HT1080 (cell line): ENCODE data around the gene TAF1L. TPM values are rescaled to one million over a fixed set of nuclear protein-coding genes. Genes with fewer than 3 reads are reported as not detected.
"Not testable (repeated sequence)": the region's sequence is repeated elsewhere in the genome, so short reads cannot be mapped to it uniquely, and the experiment has no call there.

Source experiments
- DNase-seq: peaks from one replicate; pipeline ENCODE4 v3.0.0-alpha.2; 2015; ENCODE audit warnings: low read depth
- polyA plus RNA-seq, 2 experiments: library from polyadenylated mRNA; depleted of rRNA; stranded (reverse); fragments of >200 nt; gene quantifications; 2 replicates each; pipeline ENCODE4 v1.2.3, GENCODE V29; 2015
- total RNA-seq: library from RNA; depleted of rRNA; stranded (reverse); fragments of >200 nt; shearing (Covaris generic); gene quantifications from 2 replicates; pipeline ENCODE4 v1.2.3, GENCODE V29; 2014; rRNA removed

Gene TAF1L, protein sequence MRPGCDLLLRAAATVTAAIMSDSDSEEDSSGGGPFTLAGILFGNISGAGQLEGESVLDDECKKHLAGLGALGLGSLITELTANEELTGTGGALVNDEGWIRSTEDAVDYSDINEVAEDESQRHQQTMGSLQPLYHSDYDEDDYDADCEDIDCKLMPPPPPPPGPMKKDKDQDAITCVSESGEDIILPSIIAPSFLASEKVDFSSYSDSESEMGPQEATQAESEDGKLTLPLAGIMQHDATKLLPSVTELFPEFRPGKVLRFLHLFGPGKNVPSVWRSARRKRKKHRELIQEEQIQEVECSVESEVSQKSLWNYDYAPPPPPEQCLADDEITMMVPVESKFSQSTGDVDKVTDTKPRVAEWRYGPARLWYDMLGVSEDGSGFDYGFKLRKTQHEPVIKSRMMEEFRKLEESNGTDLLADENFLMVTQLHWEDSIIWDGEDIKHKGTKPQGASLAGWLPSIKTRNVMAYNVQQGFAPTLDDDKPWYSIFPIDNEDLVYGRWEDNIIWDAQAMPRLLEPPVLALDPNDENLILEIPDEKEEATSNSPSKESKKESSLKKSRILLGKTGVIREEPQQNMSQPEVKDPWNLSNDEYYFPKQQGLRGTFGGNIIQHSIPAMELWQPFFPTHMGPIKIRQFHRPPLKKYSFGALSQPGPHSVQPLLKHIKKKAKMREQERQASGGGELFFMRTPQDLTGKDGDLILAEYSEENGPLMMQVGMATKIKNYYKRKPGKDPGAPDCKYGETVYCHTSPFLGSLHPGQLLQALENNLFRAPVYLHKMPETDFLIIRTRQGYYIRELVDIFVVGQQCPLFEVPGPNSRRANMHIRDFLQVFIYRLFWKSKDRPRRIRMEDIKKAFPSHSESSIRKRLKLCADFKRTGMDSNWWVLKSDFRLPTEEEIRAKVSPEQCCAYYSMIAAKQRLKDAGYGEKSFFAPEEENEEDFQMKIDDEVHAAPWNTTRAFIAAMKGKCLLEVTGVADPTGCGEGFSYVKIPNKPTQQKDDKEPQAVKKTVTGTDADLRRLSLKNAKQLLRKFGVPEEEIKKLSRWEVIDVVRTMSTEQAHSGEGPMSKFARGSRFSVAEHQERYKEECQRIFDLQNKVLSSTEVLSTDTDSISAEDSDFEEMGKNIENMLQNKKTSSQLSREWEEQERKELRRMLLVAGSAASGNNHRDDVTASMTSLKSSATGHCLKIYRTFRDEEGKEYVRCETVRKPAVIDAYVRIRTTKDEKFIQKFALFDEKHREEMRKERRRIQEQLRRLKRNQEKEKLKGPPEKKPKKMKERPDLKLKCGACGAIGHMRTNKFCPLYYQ (N-terminal part only)
- total RNA-seq: not detected in 2 replicates
- polyA plus RNA-seq (2015; cell fraction: cytosol; rRNA removed): not detected in 2 replicates
- polyA plus RNA-seq (2015; cell fraction: nucleus; rRNA removed): 0.03 TPM in 1 of 2 replicates, not detected in the other

DNA sequence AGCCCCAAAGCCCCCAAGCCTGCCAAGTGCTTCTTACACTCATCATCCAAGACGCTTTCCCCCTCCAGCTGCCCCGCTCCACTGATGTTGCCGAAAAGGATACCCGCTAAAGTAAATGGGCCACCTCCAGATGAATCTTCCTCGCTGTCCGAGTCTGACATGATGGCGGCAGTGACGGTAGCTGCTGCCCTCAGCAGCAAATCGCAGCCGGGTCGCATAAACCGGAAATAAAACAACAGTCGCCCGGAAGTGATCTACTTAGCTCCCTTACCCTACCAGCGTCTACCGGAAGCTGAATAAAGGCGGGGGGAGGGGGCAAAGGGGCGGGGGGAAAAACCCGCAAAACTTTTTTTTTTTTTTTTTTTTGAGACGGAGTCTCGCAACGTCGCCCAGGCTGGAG, at the start of gene TAF1L:
TAF1L (minus strand) TSS at position 308 of the 400 bp plus-strand sequence; CDS start at position 218, 90 bp downstream.
- DNase-seq: no peak

DNA sequence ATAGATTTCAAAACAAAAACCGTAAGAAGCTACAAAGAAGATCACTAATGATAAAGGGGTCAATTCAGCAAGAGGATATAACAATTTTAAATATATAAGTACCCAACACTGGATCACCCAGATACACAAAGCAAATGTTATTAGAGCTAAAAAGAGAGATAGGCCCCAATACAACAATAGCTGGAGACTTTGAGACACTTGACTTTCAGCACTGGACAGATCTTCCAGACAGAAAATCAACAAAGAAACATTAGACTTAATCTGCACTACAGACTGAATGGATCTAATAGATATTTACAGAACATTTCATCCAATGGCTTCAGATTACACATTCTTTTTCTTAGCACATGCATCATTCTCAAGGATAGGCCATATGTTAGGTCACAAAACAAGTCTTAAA, 46.3 kb upstream of the TAF1L start:
- DNase-seq: no peak

DNA sequence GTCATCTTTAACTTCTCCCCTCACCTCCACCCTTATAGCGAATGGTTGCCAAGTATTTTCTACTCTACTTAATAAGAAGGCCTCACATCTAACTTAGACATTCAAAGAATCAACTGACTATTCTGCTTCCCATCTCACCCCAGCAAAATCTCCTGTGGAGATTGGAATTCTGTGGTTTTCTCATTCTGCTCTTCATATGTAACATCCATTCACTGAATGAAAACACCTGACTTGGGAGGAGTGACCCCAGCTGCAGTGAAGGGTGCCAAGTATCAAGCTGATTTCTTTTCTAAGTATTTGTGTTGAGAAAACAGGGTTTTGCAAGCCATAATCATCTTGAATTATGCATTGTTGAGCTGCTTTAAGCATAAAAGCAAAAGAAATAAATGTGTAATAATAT, 42.5 kb upstream of the TAF1L start:
- DNase-seq: peak; percentile 20

DNA sequence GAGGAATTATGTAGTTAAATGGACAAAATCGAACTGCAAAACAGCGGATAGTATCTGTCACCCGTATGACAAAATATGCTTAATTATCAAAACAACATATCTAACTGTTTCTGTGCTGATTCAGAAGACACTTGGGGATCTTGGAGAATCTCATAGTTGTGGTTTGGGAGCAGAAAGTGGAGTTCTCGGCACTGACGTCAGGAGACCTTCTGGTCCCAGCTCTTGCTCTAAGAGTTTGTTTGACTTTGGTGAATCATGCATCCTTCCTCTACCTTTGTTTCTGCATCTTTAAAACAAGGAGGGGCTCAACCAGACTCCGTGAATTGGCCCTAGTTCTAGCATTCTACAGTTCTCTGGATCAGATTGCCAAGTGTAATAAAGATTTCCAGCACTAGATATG, 37.0 kb upstream of the TAF1L start:
- DNase-seq: peak; percentile 98

DNA sequence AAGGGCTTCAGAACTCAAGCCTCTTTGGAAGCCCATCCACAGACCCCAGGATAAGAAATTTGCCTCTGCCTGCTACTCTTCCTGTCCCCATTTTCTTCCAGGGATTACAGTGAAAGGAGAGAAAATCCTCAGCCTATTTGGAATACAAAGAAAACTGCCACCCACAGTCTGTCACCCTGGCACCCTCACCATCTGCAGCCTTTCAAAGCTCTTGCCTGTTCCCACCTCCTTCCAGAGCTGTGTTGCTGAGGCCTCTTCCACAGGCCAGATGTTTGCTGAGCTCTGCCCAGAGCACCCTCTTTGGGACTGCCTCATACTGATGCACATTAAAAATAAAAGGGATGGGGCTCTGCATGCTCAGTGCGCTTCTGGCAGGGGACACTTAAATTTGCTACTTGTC, 35.9 kb upstream of the TAF1L start:
- DNase-seq: no peak

DNA sequence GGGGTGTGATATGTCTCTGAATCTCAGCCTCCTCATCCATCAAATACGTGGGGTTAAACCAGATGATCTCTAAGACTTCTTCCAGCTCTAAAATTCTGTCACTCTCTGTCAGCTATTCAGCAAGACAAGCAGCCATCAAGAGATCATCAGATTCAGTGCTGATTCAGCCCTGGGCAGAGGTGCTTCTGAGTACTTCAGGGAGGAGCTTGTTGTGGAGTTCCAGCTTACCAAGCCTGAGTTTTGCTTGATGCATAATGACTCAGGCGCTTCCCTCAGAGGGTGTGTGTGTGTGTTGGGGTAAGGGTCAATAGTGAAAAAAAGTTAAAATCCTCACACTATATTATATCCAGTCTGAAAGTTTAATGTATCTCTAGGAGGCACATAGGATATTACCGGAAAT, 29.6 kb upstream of the TAF1L start:
- DNase-seq: peak; percentile 94

DNA sequence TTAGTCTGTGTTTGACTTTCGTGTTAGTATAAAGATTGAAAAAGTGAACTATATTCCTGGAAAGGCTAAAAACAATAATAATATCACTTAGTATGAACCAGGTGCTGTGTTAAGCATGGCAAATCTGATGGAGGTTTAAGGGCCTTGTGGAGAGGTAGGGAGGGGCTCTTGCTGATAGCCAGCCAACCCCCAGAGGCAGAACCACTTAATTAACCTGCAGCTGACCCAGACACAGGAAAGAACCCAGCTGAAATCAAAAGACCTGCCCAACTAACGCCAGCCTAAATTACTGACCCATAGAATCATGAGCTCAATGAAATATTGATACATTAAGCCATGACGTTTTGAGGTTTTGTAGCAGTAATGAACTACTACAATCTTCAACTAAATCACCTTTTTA, 28.3 kb upstream of the TAF1L start:
- DNase-seq: no peak

DNA sequence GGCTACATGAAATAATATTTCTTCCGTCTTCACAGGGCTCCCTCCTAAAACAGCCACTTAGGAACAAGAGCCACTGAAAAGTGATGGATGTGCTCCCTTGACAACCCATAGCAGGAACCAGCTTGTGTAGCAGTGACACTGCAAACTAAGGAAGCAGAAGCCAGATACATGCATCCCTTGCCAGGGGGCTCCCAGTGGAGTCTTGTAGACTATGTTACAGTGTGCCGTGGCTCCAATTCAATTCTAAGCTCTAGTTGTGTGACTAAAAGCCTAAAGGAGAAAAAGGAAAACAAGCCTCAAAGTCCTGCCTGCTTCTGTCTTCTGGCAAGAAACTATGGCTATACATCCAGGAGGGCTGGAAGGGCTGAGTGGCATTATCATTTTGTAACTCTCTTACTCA, 12.2 kb upstream of the TAF1L start:
- no peak for DNase-seq

DNA sequence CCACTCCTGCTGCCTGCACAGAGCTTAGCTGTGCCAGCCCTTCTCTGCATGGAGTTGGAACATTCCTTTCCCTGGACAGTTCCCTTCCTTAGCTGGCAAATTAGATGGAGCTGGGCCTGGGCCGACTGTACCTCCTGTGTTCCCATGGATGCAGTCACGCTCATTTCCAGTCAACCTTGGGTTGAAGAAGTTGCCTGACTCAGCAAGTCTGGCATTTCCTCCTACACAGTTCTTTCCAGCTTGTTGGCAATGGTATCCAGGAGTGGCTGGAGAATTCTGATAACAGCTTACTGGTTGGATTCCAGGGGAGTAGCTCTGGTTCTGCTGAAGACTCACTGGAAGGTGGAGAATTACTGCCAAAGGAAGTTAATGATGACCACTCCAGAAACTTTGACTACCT, 9.2 kb upstream of the TAF1L start:
- peak; percentile 97 for DNase-seq

DNA sequence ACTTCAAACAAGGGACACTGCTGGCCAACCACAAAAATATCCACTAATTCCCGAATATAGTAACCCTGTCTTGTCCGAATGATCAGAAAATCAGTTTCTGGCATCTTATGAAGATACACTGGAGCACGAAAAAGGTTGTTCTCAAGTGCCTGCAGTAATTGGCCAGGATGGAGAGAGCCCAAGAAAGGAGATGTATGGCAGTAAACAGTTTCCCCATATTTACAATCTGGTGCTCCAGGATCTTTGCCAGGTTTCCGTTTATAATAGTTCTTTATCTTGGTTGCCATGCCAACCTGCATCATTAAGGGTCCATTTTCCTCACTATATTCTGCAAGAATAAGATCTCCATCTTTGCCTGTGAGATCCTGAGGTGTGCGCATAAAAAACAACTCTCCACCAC, 2.3 kb downstream of the TAF1L start:
- DNase-seq: not testable (repeated sequence)

DNA sequence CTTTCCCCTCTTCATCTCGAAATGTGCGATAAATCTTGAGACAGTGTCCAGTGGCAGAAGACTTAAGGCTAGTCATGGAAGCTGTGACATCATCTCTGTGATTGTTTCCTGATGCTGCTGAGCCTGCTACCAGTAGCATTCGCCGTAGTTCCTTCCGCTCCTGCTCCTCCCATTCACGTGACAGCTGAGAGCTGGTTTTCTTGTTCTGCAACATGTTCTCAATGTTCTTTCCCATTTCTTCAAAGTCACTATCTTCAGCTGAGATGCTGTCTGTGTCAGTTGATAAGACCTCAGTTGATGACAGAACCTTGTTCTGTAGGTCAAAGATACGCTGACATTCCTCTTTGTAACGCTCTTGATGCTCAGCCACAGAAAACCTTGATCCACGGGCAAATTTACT, 3.5 kb downstream of the TAF1L start:
- DNase-seq: no peak

DNA sequence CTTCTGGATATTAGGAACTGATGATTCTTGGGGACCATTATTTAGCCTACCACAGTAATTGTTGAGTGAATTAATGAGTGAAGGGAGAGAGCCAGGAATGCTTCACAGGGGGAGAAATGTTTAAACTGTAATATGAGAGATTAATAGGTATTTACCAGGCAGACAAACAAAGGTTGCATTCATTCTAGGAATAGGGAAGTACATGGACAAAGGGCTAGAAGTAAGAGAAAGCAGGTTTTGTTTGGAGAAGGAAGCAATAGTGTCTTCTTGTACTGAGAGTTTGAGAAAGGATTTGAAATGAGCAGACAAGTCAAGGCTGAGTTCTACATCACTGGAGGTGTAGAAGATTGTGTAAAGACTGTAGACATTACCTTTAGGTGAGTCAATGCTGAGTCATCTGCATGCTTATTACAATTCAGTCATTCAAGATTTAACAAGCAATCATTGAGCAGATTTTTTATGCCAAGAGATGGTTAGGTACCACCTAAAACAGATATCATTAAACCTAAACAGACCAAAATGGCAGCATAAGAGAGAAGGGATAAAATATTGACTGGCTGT, 8.0 kb downstream of the TAF1L start:
- DNase-seq: peak; percentile 77

DNA sequence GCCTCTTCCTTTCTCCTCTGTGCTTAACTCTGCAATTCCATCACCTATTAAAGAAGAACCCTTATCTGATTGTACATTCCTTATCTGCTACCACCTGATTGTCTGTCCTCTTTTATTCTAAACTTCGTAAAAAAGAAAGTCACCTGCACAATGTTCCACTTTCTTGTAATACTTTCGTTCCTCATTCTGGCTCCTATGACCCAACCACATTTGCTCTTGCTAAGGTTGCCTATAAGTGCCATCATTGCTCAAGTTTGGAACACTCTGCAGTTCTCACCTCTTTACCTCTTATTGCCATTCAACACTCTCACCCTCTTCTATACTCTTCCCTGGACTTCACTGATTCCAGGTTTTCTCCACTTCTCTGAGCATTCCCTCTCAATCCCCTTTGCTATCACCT, 10.1 kb downstream of the TAF1L start:
- DNase-seq: no peak

DNA sequence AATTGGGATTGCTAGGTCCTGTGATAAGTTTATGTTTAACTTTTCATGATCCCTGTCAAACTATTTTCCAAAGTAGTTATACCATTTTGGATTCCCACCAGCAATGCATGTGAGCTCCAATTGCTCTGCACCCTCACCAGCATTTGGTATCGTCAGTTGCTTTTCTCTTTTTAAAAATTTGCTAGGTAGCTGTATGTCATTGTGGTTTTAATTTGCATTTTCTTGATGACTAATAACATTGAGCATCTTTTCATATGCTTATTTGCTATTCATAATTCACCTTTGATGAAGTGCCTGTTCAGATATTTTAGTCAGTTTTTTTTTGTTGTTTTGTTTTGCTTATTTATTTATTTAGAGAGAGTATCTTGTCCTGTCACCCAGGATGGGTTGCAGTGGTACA, 12.5 kb downstream of the TAF1L start:
- DNase-seq: no peak

DNA sequence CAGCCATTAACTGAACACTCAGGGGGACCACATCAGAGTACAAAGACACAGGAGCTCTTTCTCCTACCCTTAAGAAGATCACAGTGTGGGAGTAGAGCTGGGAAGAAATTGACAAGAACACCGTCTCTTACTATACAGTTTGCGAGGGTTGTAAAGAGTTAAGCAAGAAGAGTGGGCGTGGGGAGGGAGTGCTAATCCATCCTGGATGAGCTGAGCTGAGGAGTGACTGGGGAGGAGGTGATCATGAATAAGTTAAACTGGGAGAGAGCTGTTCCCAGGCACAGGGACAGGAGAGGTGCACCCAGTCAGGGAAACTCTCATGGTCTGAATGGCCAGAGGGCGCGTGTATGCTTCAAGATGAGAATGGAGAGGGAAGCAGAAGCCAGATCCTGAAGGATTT, 17.2 kb downstream of the TAF1L start:
- DNase-seq: no peak

DNA sequence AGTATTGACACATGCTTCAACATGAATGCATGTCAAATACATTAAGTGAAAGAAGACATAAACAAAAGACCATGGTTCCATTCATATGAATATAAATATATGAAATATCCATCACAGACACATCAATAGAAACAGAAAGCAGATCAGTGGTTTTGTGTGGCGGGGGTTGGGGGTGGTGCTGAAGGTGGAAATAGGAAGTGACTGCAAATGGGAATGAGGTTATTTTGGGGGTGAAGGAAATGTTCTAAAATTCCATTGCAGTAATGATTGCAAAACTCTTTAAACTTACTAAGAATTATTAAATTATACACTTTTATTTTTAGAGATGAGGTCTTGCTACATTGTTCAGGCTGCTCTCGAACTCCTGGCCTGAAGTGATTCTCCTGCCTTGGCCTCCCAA, 28.7 kb downstream of the TAF1L start:
- DNase-seq: no peak

DNA sequence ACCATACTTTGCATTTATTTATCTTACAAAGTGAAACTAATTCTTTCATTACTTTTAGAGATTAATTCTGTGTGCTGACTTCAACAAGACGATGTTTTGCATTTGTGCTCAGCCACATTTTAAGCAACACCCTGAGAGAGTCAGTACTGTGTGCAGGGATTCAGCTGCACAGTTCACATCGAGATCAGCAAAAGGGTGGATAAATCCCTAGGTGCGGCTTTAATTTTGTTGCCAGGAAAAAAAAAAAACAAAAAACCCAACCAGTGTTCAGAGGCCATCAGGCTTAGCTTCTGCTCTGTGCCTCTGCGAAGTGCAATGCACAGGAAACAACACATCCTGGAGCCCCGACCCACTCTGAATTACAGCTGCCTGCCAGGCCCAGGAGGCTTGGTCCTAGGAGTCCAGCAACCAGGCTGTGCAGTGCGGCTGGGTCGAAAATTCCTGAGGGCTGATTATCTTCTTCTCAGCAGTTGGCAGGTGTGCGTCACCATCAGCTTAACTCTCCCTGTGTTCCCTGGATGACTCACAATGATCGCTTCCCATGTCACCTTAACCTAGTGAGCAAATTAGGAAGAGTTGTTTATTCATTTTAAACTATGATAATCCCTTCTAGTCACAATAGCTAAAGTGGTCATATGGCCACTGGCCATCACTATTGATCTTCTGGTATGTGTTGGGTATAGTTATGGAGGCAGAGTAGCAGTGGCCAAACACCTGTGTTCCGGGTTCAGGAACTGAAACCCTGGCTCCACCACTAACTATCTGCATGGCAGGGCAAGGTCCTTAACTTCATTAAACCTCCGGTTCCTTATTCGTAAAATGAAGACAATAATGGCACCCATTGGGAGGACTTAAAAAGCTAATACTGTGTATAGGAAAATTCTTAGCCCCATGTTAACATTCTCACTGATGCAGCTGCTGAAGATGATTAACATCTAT, 31.3 kb downstream of the TAF1L start:
- DNase-seq: peak; percentile 98

DNA sequence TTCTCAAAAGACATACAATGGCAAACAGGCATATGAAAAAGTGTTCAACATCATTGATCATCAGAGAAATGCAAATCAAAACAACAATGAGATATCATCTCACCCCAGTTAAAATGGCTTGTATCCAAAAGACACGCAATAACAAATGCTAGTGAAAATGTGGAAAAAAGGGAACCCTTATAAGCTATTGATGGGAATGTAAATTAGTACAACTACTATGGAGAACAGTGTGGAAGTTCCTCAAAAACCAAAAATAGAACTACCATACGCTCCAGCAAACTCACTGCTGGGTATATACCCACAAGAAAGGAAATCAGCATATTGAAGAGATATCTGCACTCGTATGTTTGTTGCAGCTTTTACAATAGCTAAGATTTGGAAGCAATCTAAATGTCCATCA, 36.4 kb downstream of the TAF1L start:
- not testable (repeated sequence) for DNase-seq

DNA sequence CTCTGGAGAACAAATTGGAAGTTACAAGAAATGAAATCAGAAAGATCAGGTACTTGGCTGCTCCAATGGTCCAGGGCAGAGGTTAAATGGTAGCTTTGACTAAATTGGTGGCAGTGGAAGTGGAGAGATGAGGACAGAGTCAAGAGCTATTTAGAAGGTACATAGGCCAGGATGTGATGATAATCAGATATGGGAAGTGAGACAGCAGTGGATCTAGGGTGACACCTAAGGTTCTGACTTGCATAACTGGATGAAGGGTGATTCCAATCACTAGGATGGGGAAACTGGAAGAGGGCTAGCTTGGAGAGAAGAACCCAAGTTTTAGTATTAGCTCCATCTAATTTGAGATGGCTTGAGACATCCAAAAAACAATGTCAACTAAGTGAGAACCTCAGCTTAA, 38.5 kb downstream of the TAF1L start:
- no peak for DNase-seq
